K562 (cell line): Measurements from ENCODE around the gene COMMD1. TPM values are rescaled to one million over a fixed set of nuclear protein-coding genes. Genes with fewer than 3 reads are reported as not detected.

Experiments
- ATAC-seq: fragments of 200-7000 bp; cut with Tn5 transposase; 3 replicates; pipeline ENCODE4 v1.9.1; 2020; ENCODE audit warnings: moderate library complexity
- Bru-seq: library from RNA; stranded (reverse); fragments of 400-500 nt; gene quantifications from one replicate; lab custom pipeline; 2021; lab: Mats Ljungman, UMichigan
- BruChase-seq, 2 experiments: library from RNA; stranded (reverse); fragments of 400-500 nt; gene quantifications; one replicate each; lab custom pipeline; 2021; lab: Mats Ljungman, UMichigan
- BruUV-seq: library from RNA; stranded (reverse); fragments of 400-500 nt; replicated peaks from 2 replicates; lab custom pipeline; 2021; lab: Mats Ljungman, UMichigan
- CTCF ChIA-PET: fragments of 300-600 bp; formaldehyde crosslinking; extraction: SDS; loops from one replicate; lab custom pipeline; 2021; ENCODE audit warnings: low intra/inter-chr PET ratio; lab: Yijun Ruan, JAX
- POLR2A ChIA-PET: fragments of 300-600, 350-650 bp; sonication (Branson Sonifier 250); formaldehyde crosslinking; extraction: SDS; loops from one replicate; lab custom pipeline; 2021; ENCODE audit warnings: antibody characterized with exemption, inconsistent platforms; lab: Yijun Ruan, JAX
- DNase-seq, 4 experiments: peaks; one replicate each; pipeline versions ENCODE4 v3.0.0 to v3.0.0-alpha.2; 2011 to 2018; ENCODE audit warnings: low spot score in 3 of 4, mixed read lengths in 3 of 4; ENCODE audit errors: extremely low read depth in 1 of 4
- FAIRE-seq: peaks from 2 replicates; lab custom pipeline; 2011; peaks lifted over from hg19 to GRCh38; lab: Jason Lieb, UNC
- H2AFZ ChIP-seq: 2 replicates; pipeline ENCODE4 v1.6.0; 2011; ENCODE audit warnings: low read depth, low read length, control low read depth, inconsistent platforms
- H3K27ac ChIP-seq: fragments of 200-600 bp; 3 replicates; pipeline ENCODE4 v1.8.0; 2011; ENCODE audit warnings: low read depth, mild to moderate bottlenecking, control low read depth, inconsistent platforms, low read length, moderate library complexity, mixed read lengths; ENCODE audit errors: extremely low read depth
- H3K27me3 ChIP-seq, 2 experiments: fragments of 300-600 bp in 1 of 2; 2 replicates in 1 of 2; 3 replicates in 1 of 2; pipeline versions ENCODE4 v1.6.0 to v1.8.0; 2011; ENCODE audit warnings: inconsistent platforms in 2 of 2, low read length in 2 of 2, mild to moderate bottlenecking in 1 of 2, mixed read lengths in 1 of 2, moderate library complexity in 1 of 2; ENCODE audit not compliant: control insufficient read depth in 2 of 2, insufficient read depth in 2 of 2
- H3K36me3 ChIP-seq: fragments of 300-600 bp; 3 replicates; pipeline ENCODE4 v1.8.0; 2011; ENCODE audit warnings: mild to moderate bottlenecking, low read length, inconsistent platforms; ENCODE audit not compliant: control insufficient read depth, insufficient read depth
- H3K4me1 ChIP-seq, 2 experiments: fragments of 200-600 bp in 1 of 2; replicated peaks in 1 of 2; 2 replicates in 1 of 2; 3 replicates in 1 of 2; pipeline versions ENCODE4 v1.5.1 to v1.8.0; 2011; ENCODE audit warnings: inconsistent platforms in 2 of 2, low read length in 2 of 2, mild to moderate bottlenecking in 1 of 2, mixed read lengths in 1 of 2, moderate library complexity in 1 of 2; ENCODE audit not compliant: control insufficient read depth in 2 of 2, insufficient read depth in 2 of 2
- H3K4me2 ChIP-seq: 2 replicates; pipeline ENCODE4 v1.6.1; 2011; ENCODE audit warnings: low read length, control low read depth, inconsistent platforms, mixed read lengths; ENCODE audit not compliant: insufficient read depth
- H3K4me3 ChIP-seq: fragments of 200-600 bp; sonication (generic), shearing (Covaris generic); 2 replicates; pipeline ENCODE4 v1.5.1; 2016; ENCODE audit warnings: control low read depth, inconsistent platforms
- H3K79me2 ChIP-seq: fragments of 200-600 bp; 3 replicates; pipeline ENCODE4 v1.8.0; 2011; ENCODE audit warnings: low read length, inconsistent platforms; ENCODE audit not compliant: control insufficient read depth, insufficient read depth
- H3K9ac ChIP-seq, 2 experiments: 2 replicates each; pipeline versions ENCODE4 v1.6.0 to v1.6.1; 2011; ENCODE audit warnings: low read depth in 2 of 2, low read length in 2 of 2, control low read depth in 1 of 2, inconsistent platforms in 1 of 2, mild to moderate bottlenecking in 1 of 2, mixed read lengths in 1 of 2; ENCODE audit not compliant: insufficient read depth in 1 of 2
- H3K9me1 ChIP-seq: one replicate; pipeline ENCODE4 v1.6.0; 2011; ENCODE audit warnings: inconsistent platforms, mild to moderate bottlenecking, low read length, moderate library complexity; ENCODE audit not compliant: control insufficient read depth, insufficient read depth
- H3K9me3 ChIP-seq: replicated peaks from 2 replicates; pipeline ENCODE4 v1.5.1; 2011; ENCODE audit warnings: low read depth, low read length, inconsistent platforms; ENCODE audit not compliant: control insufficient read depth, insufficient read depth
- H4K20me1 ChIP-seq: replicated peaks from 2 replicates; pipeline ENCODE4 v1.6.1; 2011; ENCODE audit warnings: low read length, inconsistent platforms, mixed read lengths; ENCODE audit not compliant: control insufficient read depth, insufficient read depth
- CHD1 ChIP-seq: fragments of 200-600 bp; sonication (generic); IDR thresholded peaks from one replicate; pipeline ENCODE4 v1.6.1; 2012; ENCODE audit warnings: mild to moderate bottlenecking, moderate library complexity, low read length, inconsistent platforms
- FOXK1 ChIP-seq: sonication (generic); formaldehyde crosslinking; IDR thresholded peaks from 2 replicates; pipeline ENCODE4 v1.8.0; 2022; ENCODE audit warnings: missing genetic modification reagents, mild to moderate bottlenecking, borderline replicate concordance
- ILK ChIP-seq: fragments of 450-650 bp; IDR thresholded peaks from 2 replicates; pipeline ENCODE4 v1.6.1; 2016; ENCODE audit warnings: missing genetic modification characterization, low read depth, mild to moderate bottlenecking, missing compliant biosample characterization, moderate library complexity, borderline replicate concordance
- KLF13 ChIP-seq: fragments of 450-650 bp; IDR thresholded peaks from 2 replicates; pipeline ENCODE4 v1.6.1; 2016; ENCODE audit warnings: missing genetic modification characterization, low read depth, mild to moderate bottlenecking, missing compliant biosample characterization, moderate library complexity, borderline replicate concordance
- MAZ ChIP-seq, 2 experiments: fragments of 450-650 bp in 1 of 2; sonication (generic) in 1 of 2; formaldehyde crosslinking; IDR thresholded peaks in 1 of 2; conservative IDR thresholded peaks in 1 of 2; 2 replicates each; pipeline versions ENCODE4 v1.4.0 to v1.5.0; 2020; ENCODE audit warnings: mild to moderate bottlenecking in 1 of 2, missing genetic modification reagents in 1 of 2
- RAD51 ChIP-seq: fragments of 450-650 bp; IDR thresholded peaks from 2 replicates; pipeline ENCODE4 v1.7.1; 2016; ENCODE audit warnings: low read depth, mild to moderate bottlenecking, borderline replicate concordance
- ZKSCAN1 ChIP-seq: fragments of 150-350 bp; IDR thresholded peaks from 2 replicates; pipeline ENCODE4 v1.6.1; 2016; ENCODE audit warnings: low read depth, low read length
- ZNF79 ChIP-seq: fragments of 250-450 bp; sonication (Bioruptor Pico); IDR thresholded peaks from 2 replicates; pipeline ENCODE4 v1.4.0; 2020; ENCODE audit warnings: low read depth, mild to moderate bottlenecking, moderate library complexity
- WGBS: fragments of 100-300 bp; shearing (Covaris generic); methylation state at CpG from one replicate; pipeline ENCODE4 v1.1.6; 2016; ENCODE audit warnings: low coverage, mixed read lengths; ENCODE audit not compliant: insufficient coverage; ENCODE audit errors: missing lambda C conversion rate; 5-methylcytosine and 5-hydroxymethylcytosine counted together
- in situ Hi-C: fragments of 300-500 bp; cut with MboI; formaldehyde crosslinking; loops from 4 replicates; pipeline ENCODE4 v1.15.0; 2018; ENCODE audit warnings: inconsistent platforms, mixed read lengths
- intact Hi-C: fragments of 100-400 bp; cut with micrococcal nuclease; formaldehyde crosslinking; loops from 2 replicates; pipeline ENCODE4 v1.14.2; 2022
- long read RNA-seq, 3 experiments: library from polyadenylated mRNA in 2 of 3; library from RNA in 1 of 3; unstranded in 2 of 3; stranded (forward) in 1 of 3; transcript quantifications; one replicate each; pipeline ENCODE4 v2.0.0, GENCODE V29; 2019 to 2022
- polyA minus RNA-seq, 3 experiments: library from RNA; depleted of rRNA, polyadenylated mRNA; stranded (reverse); fragments of >200 nt; gene quantifications; 2 replicates each; pipeline ENCODE4 v1.2.3, GENCODE V29; 2011
- polyA plus RNA-seq, 8 experiments: library from polyadenylated mRNA; depleted of rRNA in 4 of 8; stranded (reverse) in 5 of 8; unstranded in 3 of 8; fragments of >200 nt; fragmentation: Nextera tagmentation in 2 of 8; fragmentation: Illumina TruSeq in 1 of 8; extraction: Ambion mirVana in 2 of 8; extraction: Trizol in 1 of 8; gene quantifications; 2 replicates each; pipeline versions ENCODE4 v1.2.1 to v1.2.3, GENCODE V29; 2011 to 2014; ENCODE audit warnings: inconsistent platforms in 1 of 8, missing spikeins in 1 of 8
- total RNA-seq, 7 experiments: library from RNA; depleted of rRNA in 6 of 7; stranded (reverse); fragments of >200 nt in 6 of 7; fragmentation: Illumina TruSeq in 2 of 7; extraction: Trizol in 2 of 7; gene quantifications; 2 replicates each; pipeline versions ENCODE4 v1.2.1 to v1.2.3, GENCODE V29; 2011 to 2021; ENCODE audit warnings: low replicate concordance in 1 of 7
- TF ChIP-seq, protein P1 (sequence below), 2 experiments: fragments of 450-650 bp; IDR thresholded peaks; 2 replicates each; pipeline ENCODE4 v1.6.1; 2018; ENCODE audit warnings: mild to moderate bottlenecking in 2 of 2, low read depth in 1 of 2; ENCODE audit not compliant: partially characterized antibody in 2 of 2

The COMMD1 gene
- total RNA-seq (2011; cell fraction: chromatin; rRNA removed; ENCODE audit: low replicate concordance), result 14.1 and 18.1 TPM in 2 replicates
- total RNA-seq (2011; cell fraction: nucleolus; rRNA removed), result 8.0 and 10.3 TPM in 2 replicates
- 8.6 and 13.4 TPM in 2 replicates for total RNA-seq (2011; cell fraction: nucleoplasm; rRNA removed)
- 14.4 and 15.4 TPM in 2 replicates for total RNA-seq (2014; rRNA removed)
- 21.4 and 23.6 TPM in 2 replicates for total RNA-seq (2014; rRNA removed; fragmentation: Illumina TruSeq; extraction: Trizol)
- 19.6 and 21.2 TPM in 2 replicates for total RNA-seq (2015; rRNA removed; fragmentation: Illumina TruSeq; extraction: Trizol)
- 16.9 and 18.2 TPM in 2 replicates for total RNA-seq (2021)
- 31.3 and 35.6 TPM in 2 replicates for polyA plus RNA-seq (2011; rRNA removed)
- polyA plus RNA-seq (2011; cell fraction: cytosol; rRNA removed), result 16.0 and 21.1 TPM in 2 replicates
- polyA plus RNA-seq (2011; cell fraction: nucleus; rRNA removed), result 9.4 and 10.7 TPM in 2 replicates
- 35.7 and 84.8 TPM in 2 replicates for polyA plus RNA-seq (2012)
- 21.4 and 21.7 TPM in 2 replicates for polyA plus RNA-seq (2014; fragmentation: Illumina TruSeq; extraction: Trizol)
- polyA plus RNA-seq (2014; fragmentation: Nextera tagmentation; extraction: Ambion mirVana), result 10 to 100 TPM; 56.6 to 77.0 TPM
- 17.3 and 22.7 TPM in 2 replicates for polyA plus RNA-seq (2014; rRNA removed)
- 10.6 and 14.1 TPM in 2 replicates for polyA minus RNA-seq (2011; rRNA and poly(A)+ RNA removed)
- 4.1 and 7.3 TPM in 2 replicates for polyA minus RNA-seq (2011; cell fraction: cytosol; rRNA and poly(A)+ RNA removed)
- polyA minus RNA-seq (2011; cell fraction: nucleus; rRNA and poly(A)+ RNA removed), result 2.8 and 6.6 TPM in 2 replicates
- percentile 52 among the genes with signal in this experiment for Bru-seq, nascent RNA
- percentile 56 among the genes with signal in this experiment for BruChase-seq, experiment 1, labeled RNA remaining after a 2-hour chase
- percentile 50 among the genes with signal in this experiment for BruChase-seq, experiment 2, labeled RNA remaining after a 6-hour chase
- long read RNA-seq, experiment 1, transcript COMMD1-201 (3 exons, 911 nt), result major isoform, 17 of 21 reads
- long read RNA-seq, experiment 1, partial matches to known transcripts, result 2 of 21 reads
- long read RNA-seq, experiment 1, other reads (novel, unspliced or antisense), result 2 of 21 reads
- long read RNA-seq, experiment 2, transcript COMMD1-201 (3 exons, 911 nt), result major isoform, 21 of 21 reads
- long read RNA-seq, experiment 2, partial matches to known transcripts, result 0 of 21 reads
- long read RNA-seq, experiment 2, other reads (novel, unspliced or antisense), result 0 of 21 reads
- long read RNA-seq, experiment 3, transcript COMMD1-201 (3 exons, 911 nt), result major isoform, 13 of 13 reads
- long read RNA-seq, experiment 3, partial matches to known transcripts, result 0 of 13 reads
- long read RNA-seq, experiment 3, other reads (novel, unspliced or antisense), result 0 of 13 reads

DNA sequence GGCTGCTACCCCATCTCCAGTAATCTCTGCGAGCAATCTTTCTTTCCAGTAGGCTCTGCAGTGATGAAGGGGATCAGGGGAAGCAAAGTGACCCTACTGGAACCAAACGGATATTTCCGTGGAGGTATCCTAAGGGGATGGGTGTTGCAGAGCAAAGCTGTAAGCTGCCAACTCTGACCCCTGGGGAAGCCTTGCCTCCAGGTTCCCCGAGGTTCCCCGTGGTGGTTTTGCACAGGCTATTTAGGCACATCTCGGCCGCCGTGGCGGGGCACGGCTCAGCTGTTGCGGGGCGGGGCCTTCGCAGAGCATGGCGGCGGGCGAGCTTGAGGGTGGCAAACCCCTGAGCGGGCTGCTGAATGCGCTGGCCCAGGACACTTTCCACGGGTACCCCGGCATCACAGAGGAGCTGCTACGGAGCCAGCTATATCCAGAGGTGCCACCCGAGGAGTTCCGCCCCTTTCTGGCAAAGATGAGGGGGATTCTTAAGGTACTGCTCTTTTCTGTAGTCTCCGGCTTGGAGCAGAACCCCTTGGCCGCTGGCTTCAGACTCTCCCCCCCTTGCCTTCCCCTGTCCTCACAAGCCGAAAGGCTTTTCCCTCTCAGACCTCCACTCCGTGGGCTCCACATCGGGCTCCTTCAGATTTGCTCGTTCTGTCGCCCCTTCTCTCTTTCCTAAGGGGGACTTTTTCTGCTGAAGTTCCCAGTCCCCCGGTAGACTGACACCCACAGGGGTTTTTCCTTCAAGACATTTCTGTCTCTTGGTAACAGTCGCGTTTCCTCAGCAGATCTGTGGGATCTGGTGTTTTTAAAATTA lies at the start of gene COMMD1:
TSS of gene COMMD1 (plus strand) at position 303 of the 814 bp plus-strand sequence. CDS start at position 308, 5 bp downstream.
- peak within 1 kb of the TSS; percentile 75 to 91 for H3K9ac ChIP-seq
- ChIA-PET CTCF (no interaction called here), POLR2A (interaction anchor here (0.7 to 1.5 kb wide), 4 partner anchors 10 to 116 kb away, joined by 3 read pairs; no protein-coding TSS in a partner anchor)
- peak within 1 kb of the TSS; percentile 83 for H3K4me2 ChIP-seq
- no peaks in the 10 kb centered on the region for H3K36me3 ChIP-seq
- DNase-seq (peak; percentile 39 to 84 (median 56)), ATAC-seq (peak; percentile 98), FAIRE-seq (peak; percentile 40)
- H2AFZ ChIP-seq, result peak within 1 kb of the TSS; percentile 88
- H3K27ac ChIP-seq, result no peak within 1 kb of the TSS; the same call in 2 of the 3 replicates
- in situ Hi-C loops (no loop called here), intact Hi-C loops (loop anchor here (10.0 kb wide), 1 partner anchor 771 kb away; no protein-coding TSS in a partner anchor)
- peak within 1 kb of the TSS; percentile 70 for H3K4me3 ChIP-seq
- H3K27me3 ChIP-seq, result no peaks in the 10 kb centered on the region
- H3K79me2 ChIP-seq, result peaks cover 2% of the 10 kb centered on the region; the same call in 1 of the 3 replicates
- no peaks in the 10 kb centered on the region for H3K9me3 ChIP-seq
- no peaks in the 10 kb centered on the region for H3K9me1 ChIP-seq
- TSS peak; percentile 60 for BruUV-seq
- H3K4me1 ChIP-seq, result peaks cover 0 to 4% of the 10 kb centered on the region in 2 experiments; a peak in 1 of 5 replicates
- under 1% methylated on average over 29 of the region's 33 CpGs for WGBS
- H4K20me1 ChIP-seq, result no peaks in the 10 kb centered on the region
- no peak for TF ChIP-seq ZNF79 (CRISPR knock-in tag)
- TF ChIP-seq KLF13 (tag), result peak; percentile 68; the same call in 1 of the 2 replicates
- TF ChIP-seq ZKSCAN1, result peak; percentile 64; the same call in 1 of the 2 replicates
- TF ChIP-seq FOXK1 (CRISPR knock-in tag), result no peak
- no peak for TF ChIP-seq ILK (tag)
- TF ChIP-seq MAZ (CRISPR knock-in tag; conservative IDR thresholded peaks at IDR 0.05 in 1 of 2, IDR thresholded peaks at IDR 0.05 in 1 of 2), result peak; percentile 59 to 86; a peak in 3 of 4 replicates
- TF ChIP-seq RAD51, result no peak
- TF ChIP-seq, protein P1, sequence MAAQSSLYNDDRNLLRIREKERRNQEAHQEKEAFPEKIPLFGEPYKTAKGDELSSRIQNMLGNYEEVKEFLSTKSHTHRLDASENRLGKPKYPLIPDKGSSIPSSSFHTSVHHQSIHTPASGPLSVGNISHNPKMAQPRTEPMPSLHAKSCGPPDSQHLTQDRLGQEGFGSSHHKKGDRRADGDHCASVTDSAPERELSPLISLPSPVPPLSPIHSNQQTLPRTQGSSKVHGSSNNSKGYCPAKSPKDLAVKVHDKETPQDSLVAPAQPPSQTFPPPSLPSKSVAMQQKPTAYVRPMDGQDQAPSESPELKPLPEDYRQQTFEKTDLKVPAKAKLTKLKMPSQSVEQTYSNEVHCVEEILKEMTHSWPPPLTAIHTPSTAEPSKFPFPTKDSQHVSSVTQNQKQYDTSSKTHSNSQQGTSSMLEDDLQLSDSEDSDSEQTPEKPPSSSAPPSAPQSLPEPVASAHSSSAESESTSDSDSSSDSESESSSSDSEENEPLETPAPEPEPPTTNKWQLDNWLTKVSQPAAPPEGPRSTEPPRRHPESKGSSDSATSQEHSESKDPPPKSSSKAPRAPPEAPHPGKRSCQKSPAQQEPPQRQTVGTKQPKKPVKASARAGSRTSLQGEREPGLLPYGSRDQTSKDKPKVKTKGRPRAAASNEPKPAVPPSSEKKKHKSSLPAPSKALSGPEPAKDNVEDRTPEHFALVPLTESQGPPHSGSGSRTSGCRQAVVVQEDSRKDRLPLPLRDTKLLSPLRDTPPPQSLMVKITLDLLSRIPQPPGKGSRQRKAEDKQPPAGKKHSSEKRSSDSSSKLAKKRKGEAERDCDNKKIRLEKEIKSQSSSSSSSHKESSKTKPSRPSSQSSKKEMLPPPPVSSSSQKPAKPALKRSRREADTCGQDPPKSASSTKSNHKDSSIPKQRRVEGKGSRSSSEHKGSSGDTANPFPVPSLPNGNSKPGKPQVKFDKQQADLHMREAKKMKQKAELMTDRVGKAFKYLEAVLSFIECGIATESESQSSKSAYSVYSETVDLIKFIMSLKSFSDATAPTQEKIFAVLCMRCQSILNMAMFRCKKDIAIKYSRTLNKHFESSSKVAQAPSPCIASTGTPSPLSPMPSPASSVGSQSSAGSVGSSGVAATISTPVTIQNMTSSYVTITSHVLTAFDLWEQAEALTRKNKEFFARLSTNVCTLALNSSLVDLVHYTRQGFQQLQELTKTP (IDR thresholded peaks at IDR 0.05; ENCODE audit: low read depth in 1 of 2, partially characterized antibody in 2 of 2), result peak in 1 of 2 experiments; percentile 32
- peak; percentile 20 for TF ChIP-seq CHD1
